22Rv1 (cell line): Measurements from ENCODE around the gene DNAJC15.

ENCODE experiments used
- ZFX ChIP-seq: fragments of 450-650 bp; IDR thresholded peaks from 2 replicates; pipeline ENCODE4 v1.6.1; 2017; ENCODE audit warnings: antibody characterized with exemption, borderline replicate concordance
- TF ChIP-seq, protein P1 (sequence below): fragments of 450-650 bp; IDR thresholded peaks from 2 replicates; pipeline ENCODE4 v1.5.1; 2017; ENCODE audit warnings: mild to moderate bottlenecking

- TF ChIP-seq, protein P1, sequence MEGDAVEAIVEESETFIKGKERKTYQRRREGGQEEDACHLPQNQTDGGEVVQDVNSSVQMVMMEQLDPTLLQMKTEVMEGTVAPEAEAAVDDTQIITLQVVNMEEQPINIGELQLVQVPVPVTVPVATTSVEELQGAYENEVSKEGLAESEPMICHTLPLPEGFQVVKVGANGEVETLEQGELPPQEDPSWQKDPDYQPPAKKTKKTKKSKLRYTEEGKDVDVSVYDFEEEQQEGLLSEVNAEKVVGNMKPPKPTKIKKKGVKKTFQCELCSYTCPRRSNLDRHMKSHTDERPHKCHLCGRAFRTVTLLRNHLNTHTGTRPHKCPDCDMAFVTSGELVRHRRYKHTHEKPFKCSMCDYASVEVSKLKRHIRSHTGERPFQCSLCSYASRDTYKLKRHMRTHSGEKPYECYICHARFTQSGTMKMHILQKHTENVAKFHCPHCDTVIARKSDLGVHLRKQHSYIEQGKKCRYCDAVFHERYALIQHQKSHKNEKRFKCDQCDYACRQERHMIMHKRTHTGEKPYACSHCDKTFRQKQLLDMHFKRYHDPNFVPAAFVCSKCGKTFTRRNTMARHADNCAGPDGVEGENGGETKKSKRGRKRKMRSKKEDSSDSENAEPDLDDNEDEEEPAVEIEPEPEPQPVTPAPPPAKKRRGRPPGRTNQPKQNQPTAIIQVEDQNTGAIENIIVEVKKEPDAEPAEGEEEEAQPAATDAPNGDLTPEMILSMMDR, result no peak
- TF ChIP-seq ZFX, result no peak
Measured at GRCh38 chr13:43139211-43139610, 115.8 kb downstream of the DNAJC15 start.
